Thoracic aorta endothelial cell (primary cell): ENCODE data around the gene WDR83. TPM values are rescaled to one million over a fixed set of nuclear protein-coding genes. Genes with fewer than 3 reads are reported as not detected.

Source experiments
- small RNA-seq: library from RNA; depleted of rRNA; stranded (forward); fragments of <200 nt; gene quantifications from one replicate; pipeline ENCODE3, GENCODE V24; 2012
- total RNA-seq: library from RNA; depleted of rRNA; stranded (reverse); fragments of >200 nt; gene quantifications from 2 replicates; pipeline ENCODE4 v1.2.3, GENCODE V29; 2012

WDR83 gene
- 5.9 and 6.4 TPM in 2 replicates for total RNA-seq

DNA sequence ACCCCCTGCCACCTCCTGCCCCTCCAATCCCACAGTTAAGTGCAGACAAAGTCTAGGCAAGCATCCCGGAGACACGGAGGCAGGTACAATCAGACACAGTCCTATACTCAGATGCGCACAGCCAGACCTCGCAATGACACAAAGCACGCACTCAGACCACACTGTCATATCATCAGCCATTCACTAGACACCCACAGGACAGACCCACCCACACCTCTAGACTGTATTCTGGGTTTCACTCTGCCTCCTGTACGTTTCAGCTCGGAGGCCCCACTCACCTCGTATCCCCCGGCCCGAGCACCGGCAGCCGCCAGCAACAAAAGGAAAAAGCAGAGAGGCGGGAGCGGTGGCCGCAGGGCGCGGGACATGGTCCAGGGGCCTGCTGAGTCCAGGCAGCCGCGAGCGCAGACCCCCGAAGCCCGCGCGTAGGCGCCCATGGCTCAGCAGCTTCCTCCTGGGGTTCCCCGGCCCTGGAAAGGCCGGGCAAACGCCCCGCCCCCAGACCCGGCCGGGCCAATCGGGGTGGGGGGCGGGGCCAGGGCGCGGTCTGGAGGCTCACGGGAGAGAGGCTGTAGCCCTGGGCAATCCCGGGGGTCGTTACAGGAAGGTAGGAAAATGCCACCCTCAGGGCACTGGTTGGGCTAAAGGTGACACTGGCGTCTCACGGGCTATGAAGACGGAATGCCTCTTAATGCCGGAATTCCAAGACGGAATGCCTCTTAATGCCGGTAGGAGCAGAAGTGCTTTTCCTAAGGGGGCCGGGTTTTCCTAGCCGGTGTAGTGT is at the start of gene WDR83, which contains the start of gene MAN2B1:
TSS of gene WDR83 (plus strand) at position 543 of the 784 bp plus-strand sequence. CDS start 2,984 bp downstream, outside the sequence.
TSS of gene MAN2B1 (minus strand) at position 478 of the 784 bp plus-strand sequence. CDS start at position 437, 41 bp downstream.

GRCh38 chr19:12681074-12681987 is 14.7 kb downstream of the WDR83 start, which contains the start of gene DHPS:
DHPS (minus strand) TSS chr19:12681880; CDS start chr19:12681766, 114 bp downstream.

GRCh38 chr19:12687496-12688196 is 21.0 kb downstream of the WDR83 start, which contains the start of gene GNG14:
GNG14 (plus strand) TSS chr19:12687998; CDS start chr19:12688049, 51 bp downstream.

DNA sequence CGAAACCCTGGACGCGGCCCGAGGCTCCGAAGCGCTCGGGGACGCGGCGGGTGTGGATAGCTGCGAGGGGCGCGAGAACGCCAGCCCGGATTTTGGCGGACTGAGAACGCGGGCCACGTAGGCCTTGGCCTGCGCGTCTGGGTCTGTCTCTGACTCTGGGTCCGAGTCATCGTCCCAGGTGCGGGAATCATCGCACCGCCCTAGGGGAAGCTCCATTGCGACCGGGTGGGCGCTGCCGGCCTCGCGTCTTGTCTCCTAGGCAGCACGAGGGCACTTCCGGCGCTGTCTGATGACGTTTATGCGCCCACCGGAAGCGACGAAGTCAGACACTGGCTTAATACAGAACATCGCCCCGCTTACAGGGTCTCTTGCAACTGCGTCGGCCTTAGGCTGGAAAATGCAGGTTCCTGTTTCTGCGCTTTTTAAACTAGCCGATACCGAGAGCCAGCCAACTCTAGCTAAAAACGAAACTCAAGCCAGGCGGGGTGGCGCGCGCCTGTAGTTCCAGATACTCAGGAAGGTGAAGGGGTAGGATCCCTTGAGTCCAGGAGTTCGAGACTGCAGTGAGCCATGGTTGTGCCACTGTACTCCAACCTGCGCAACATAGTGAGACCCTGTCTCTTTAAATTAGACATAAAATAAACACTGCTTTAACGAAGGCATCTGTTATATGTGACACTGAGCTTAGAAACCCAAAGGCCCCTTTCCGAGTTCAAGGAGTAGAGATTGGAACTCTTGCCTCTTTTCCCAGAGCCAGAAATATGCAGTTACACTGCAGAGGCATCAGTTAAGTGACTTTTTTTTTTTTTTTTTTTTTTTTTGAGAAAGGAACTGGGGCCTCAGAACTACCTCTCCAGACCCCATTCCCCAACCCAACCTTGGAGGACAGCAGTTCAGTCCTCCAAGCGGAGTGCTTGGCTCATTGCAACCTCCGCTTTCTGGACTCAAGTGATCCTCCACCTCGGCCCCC is 30.0 kb downstream of the WDR83 start, which contains the start of gene FBXW9:
TSS of gene FBXW9 (minus strand) at position 266 of the 970 bp plus-strand sequence. CDS start at position 216, 50 bp downstream.

DNA sequence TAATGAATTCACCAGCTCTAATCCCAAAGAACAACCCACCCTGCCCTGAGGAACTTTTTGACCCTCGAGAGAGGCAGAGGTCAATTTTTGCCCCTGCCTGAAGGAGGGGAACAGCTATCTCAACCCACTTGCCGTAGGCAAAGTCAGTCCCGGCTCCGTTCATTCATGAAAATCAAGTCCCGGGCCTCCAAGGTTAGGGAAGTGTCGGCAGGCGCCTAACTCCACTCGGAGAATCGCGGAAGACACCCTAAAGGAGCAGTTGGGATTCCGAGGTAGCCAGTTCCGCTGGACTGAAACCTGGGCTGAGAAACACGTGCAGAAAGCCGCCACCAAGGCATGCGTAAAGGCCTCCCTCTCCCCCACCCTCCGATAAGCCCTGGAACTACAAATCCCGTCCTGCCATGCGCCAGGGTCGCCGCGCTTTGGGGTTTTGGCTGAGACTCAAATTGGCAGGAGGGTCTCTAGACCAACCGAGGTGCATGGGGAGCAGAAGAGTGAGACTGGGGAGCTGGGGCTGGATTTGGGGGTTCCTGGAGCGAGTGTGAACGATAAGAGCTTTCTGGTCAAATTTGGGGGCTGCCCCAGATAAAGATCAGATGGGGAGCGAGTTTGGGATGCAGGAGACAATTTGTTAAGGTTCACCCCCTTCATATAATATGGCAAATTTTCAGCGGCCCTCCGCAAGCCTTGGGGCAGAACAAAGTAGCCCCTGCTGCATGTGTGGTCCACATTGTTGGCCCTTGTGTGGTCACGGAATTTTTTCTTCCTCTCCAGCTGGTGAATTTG is 57.2 kb downstream of the WDR83 start, which contains the start of gene TNPO2:
TSS of gene TNPO2 (minus strand) at position 292 of the 786 bp plus-strand sequence. CDS start 2,955 bp downstream, outside the sequence.

Small RNA genes within 50 kb of the gene (small RNA-seq; reads per million reads assigned to genes)
- gene SNORD41, result 14.3 reads per million, percentile 94 among the genes with 10 or more reads in this experiment

Other genes starting within 250 kb of the WDR83 start
- 4.5 and 4.8 TPM in 2 replicates for gene ZNF443, start 225.8 kb upstream of the WDR83 start, total RNA-seq
- gene ZNF709, start 182.0 kb upstream of the WDR83 start, total RNA-seq, result 2.8 and 2.9 TPM in 2 replicates
- 7.0 and 8.8 TPM in 2 replicates for gene ZNF564, start 115.3 kb upstream of the WDR83 start, total RNA-seq
- 8.8 and 9.4 TPM in 2 replicates for gene ZNF490, start 56.0 kb upstream of the WDR83 start, total RNA-seq
- 22.0 and 22.1 TPM in 2 replicates for gene ZNF791, start 55.9 kb upstream of the WDR83 start, total RNA-seq
- gene MAN2B1, start 65 bp upstream of the WDR83 start, total RNA-seq, result 25.9 and 29.6 TPM in 2 replicates
- gene DHPS, start 15.1 kb downstream of the WDR83 start, total RNA-seq, result 41.6 and 48.0 TPM in 2 replicates
- not detected in 2 replicates for gene GNG14, start 21.2 kb downstream of the WDR83 start, total RNA-seq
- 11.3 and 12.9 TPM in 2 replicates for gene FBXW9, start 29.8 kb downstream of the WDR83 start, total RNA-seq
- gene TNPO2, start 57.1 kb downstream of the WDR83 start, total RNA-seq, result 37.1 and 43.5 TPM in 2 replicates
- gene TRIR, start 67.9 kb downstream of the WDR83 start, total RNA-seq, result 139 and 174 TPM in 2 replicates
- 70.3 and 81.7 TPM in 2 replicates for gene GET3, start 70.7 kb downstream of the WDR83 start, total RNA-seq
- not detected in 2 replicates for gene BEST2, start 85.0 kb downstream of the WDR83 start, total RNA-seq
- 8.4 and 8.8 TPM in 2 replicates for gene HOOK2, start 108.7 kb downstream of the WDR83 start, total RNA-seq
- gene JUNB, start 124.7 kb downstream of the WDR83 start, total RNA-seq, result 36.0 and 37.8 TPM in 2 replicates
- 192 and 196 TPM in 2 replicates for gene PRDX2, start 135.0 kb downstream of the WDR83 start, total RNA-seq
- gene THSD8, start 135.3 kb downstream of the WDR83 start, total RNA-seq, result 0.53 TPM in 1 of 2 replicates, not detected in the other
- 30.5 and 31.0 TPM in 2 replicates for gene RNASEH2A, start 139.8 kb downstream of the WDR83 start, total RNA-seq
- gene RTBDN, start 167.8 kb downstream of the WDR83 start, total RNA-seq, result not detected in 2 replicates
- 0.22 and 0.53 TPM in 2 replicates for gene MAST1, start 171.7 kb downstream of the WDR83 start, total RNA-seq
- gene DNASE2, start 214.6 kb downstream of the WDR83 start, total RNA-seq, result 12.1 and 20.0 TPM in 2 replicates
- not detected in 2 replicates for gene KLF1, start 220.4 kb downstream of the WDR83 start, total RNA-seq
- gene GCDH, start 224.4 kb downstream of the WDR83 start, total RNA-seq, result 29.9 and 38.1 TPM in 2 replicates